ENCODE data around the gene IQGAP1.
A peak's percentile ranks its signal among the peaks of the same experiment; 100 is the strongest.
"Not testable (repeated sequence)": the region's sequence is repeated elsewhere in the genome, so short reads cannot be mapped to it uniquely, and the experiment has no call there.

Gene IQGAP1

GRCh38 chr15:90411176-90411575 lies 23.1 kb downstream of the IQGAP1 start:
- DNase-seq (ENCODE audit: low read depth) = no peak

- DNase-seq (ENCODE audit: low read depth) = peak; percentile 84
These were observed 24.5 kb downstream of the IQGAP1 start for GRCh38 chr15:90412356-90413194.

- no peak for DNase-seq (ENCODE audit: low read depth)
These were observed 25.7 kb downstream of the IQGAP1 start for GRCh38 chr15:90413411-90414379.

GRCh38 chr15:90414408-90415028 lies 26.5 kb downstream of the IQGAP1 start:
- DNase-seq (ENCODE audit: low read depth) = no peak

- not testable (repeated sequence) for DNase-seq (ENCODE audit: low read depth)
These were observed 28.0 kb downstream of the IQGAP1 start for GRCh38 chr15:90416052-90416451.

- DNase-seq (ENCODE audit: low read depth) = no peak
These were observed 30.6 kb downstream of the IQGAP1 start for GRCh38 chr15:90418627-90419026.

GRCh38 chr15:90419206-90419605 lies 31.2 kb downstream of the IQGAP1 start:
- no peak for DNase-seq (ENCODE audit: low read depth)

- peak; percentile 90 for DNase-seq (ENCODE audit: low read depth)
These were observed 31.8 kb downstream of the IQGAP1 start for GRCh38 chr15:90419738-90420406.

GRCh38 chr15:90420451-90420850 lies 32.4 kb downstream of the IQGAP1 start:
- no peak for DNase-seq (ENCODE audit: low read depth)

GRCh38 chr15:90421527-90421926 lies 33.5 kb downstream of the IQGAP1 start:
- no peak for DNase-seq (ENCODE audit: low read depth)

- DNase-seq (ENCODE audit: low read depth) = no peak
These were observed 34.0 kb downstream of the IQGAP1 start for GRCh38 chr15:90422043-90422442.

GRCh38 chr15:90422936-90423335 lies 34.9 kb downstream of the IQGAP1 start:
- DNase-seq (ENCODE audit: low read depth) = no peak

- DNase-seq (ENCODE audit: low read depth) = no peak
These were observed 35.8 kb downstream of the IQGAP1 start for GRCh38 chr15:90423801-90424319.

- no peak for DNase-seq (ENCODE audit: low read depth)
These were observed 37.8 kb downstream of the IQGAP1 start for GRCh38 chr15:90425726-90426346.

GRCh38 chr15:90427185-90427584 lies 39.1 kb downstream of the IQGAP1 start:
- DNase-seq (ENCODE audit: low read depth) = no peak

GRCh38 chr15:90432253-90432652 lies 44.2 kb downstream of the IQGAP1 start:
- no peak for DNase-seq (ENCODE audit: low read depth)

GRCh38 chr15:90435652-90436337 lies 47.8 kb downstream of the IQGAP1 start:
- DNase-seq (ENCODE audit: low read depth) = no peak

- no peak for DNase-seq (ENCODE audit: low read depth)
These were observed 48.9 kb downstream of the IQGAP1 start for GRCh38 chr15:90436952-90437351.

- DNase-seq (ENCODE audit: low read depth) = no peak
These were observed 49.5 kb downstream of the IQGAP1 start for GRCh38 chr15:90437516-90437915.

- no peak for DNase-seq (ENCODE audit: low read depth)
These were observed 51.9 kb downstream of the IQGAP1 start for GRCh38 chr15:90439946-90440345.

Measured in HS-27A (cell line).